Neural cell (in vitro differentiated cells): ENCODE data around the gene PTGES. TPM values are rescaled to one million over a fixed set of nuclear protein-coding genes. Genes with fewer than 3 reads are reported as not detected.

Experiments
- H2AFZ ChIP-seq: fragments of 200-600, 300-800 bp; sonication (generic), shearing (Covaris generic); 2 replicates; pipeline ENCODE4 v1.6.0; 2014; ENCODE audit warnings: low read depth, mild to moderate bottlenecking, antibody characterized with exemption, low read length, moderate library complexity
- H3F3A ChIP-seq: fragments of 200-600 bp; shearing (Covaris generic); 2 replicates; pipeline ENCODE4 v1.6.1; 2016; ENCODE audit warnings: mild to moderate bottlenecking, moderate library complexity, mixed read lengths, antibody characterized with exemption, low read length; ENCODE audit not compliant: insufficient read depth, poor library complexity, severe bottlenecking
- H3K27ac ChIP-seq: fragments of 200-600, 300-800 bp; sonication (generic), shearing (Covaris generic); 2 replicates; pipeline ENCODE4 v1.5.1; 2014; ENCODE audit warnings: mild to moderate bottlenecking, low read length, moderate library complexity
- H3K27me3 ChIP-seq: fragments of 300-800, 200-600 bp; sonication (generic), shearing (Covaris generic); 2 replicates; pipeline ENCODE4 v1.6.0; 2014; ENCODE audit warnings: mild to moderate bottlenecking, low read depth, low read length, moderate library complexity; ENCODE audit not compliant: insufficient read depth
- H3K36me3 ChIP-seq: fragments of 300-800, 200-600 bp; sonication (generic), shearing (Covaris generic); 2 replicates; pipeline ENCODE4 v1.5.1; 2014; ENCODE audit warnings: mild to moderate bottlenecking, antibody characterized with exemption, low read length, moderate library complexity; ENCODE audit not compliant: insufficient read depth
- H3K4me2 ChIP-seq: fragments of 300-800, 200-600 bp; sonication (generic), shearing (Covaris generic); 2 replicates; pipeline ENCODE4 v1.6.0; 2014; ENCODE audit warnings: mild to moderate bottlenecking, low read length
- H3K4me3 ChIP-seq: fragments of 300-800, 200-600 bp; sonication (generic), shearing (Covaris generic); 2 replicates; pipeline ENCODE4 v1.5.1; 2014; ENCODE audit warnings: mild to moderate bottlenecking, low read length, moderate library complexity
- H3K79me2 ChIP-seq: fragments of 200-600 bp; shearing (Covaris generic); replicated peaks from 2 replicates; pipeline ENCODE4 v1.6.0; 2014; ENCODE audit warnings: mild to moderate bottlenecking, low read length, moderate library complexity; ENCODE audit not compliant: insufficient read depth
- H3K9ac ChIP-seq: fragments of 300-800, 200-600 bp; sonication (generic), shearing (Covaris generic); 2 replicates; pipeline ENCODE4 v1.6.1; 2016; ENCODE audit warnings: mild to moderate bottlenecking, low read length, mixed read lengths
- H3K9me2 ChIP-seq: fragments of 200-600 bp; shearing (Covaris generic); 2 replicates; pipeline ENCODE4 v1.6.1; 2016; ENCODE audit warnings: mild to moderate bottlenecking, low read length, mixed read lengths; ENCODE audit not compliant: insufficient read depth
- H3K9me3 ChIP-seq: fragments of 200-600, 300-800 bp; sonication (generic), shearing (Covaris generic); 2 replicates; pipeline ENCODE4 v1.6.1; 2016; ENCODE audit warnings: mild to moderate bottlenecking, mixed run types, low read length, moderate library complexity, mixed read lengths
- H4K20me1 ChIP-seq: fragments of 200-600 bp; shearing (Covaris generic); 2 replicates; pipeline ENCODE4 v1.6.1; 2016; ENCODE audit warnings: mild to moderate bottlenecking, mixed run types; ENCODE audit not compliant: insufficient read depth
- CTCF ChIP-seq: fragments of 450-650 bp; IDR thresholded peaks from 2 replicates; pipeline ENCODE4 v1.5.1; 2014; ENCODE audit warnings: antibody characterized with exemption, mild to moderate bottlenecking, moderate library complexity; ENCODE audit not compliant: poor library complexity, severe bottlenecking
- EP300 ChIP-seq: fragments of 450-650 bp; conservative IDR thresholded peaks from 2 replicates; pipeline ENCODE4 v1.6.1; 2014; ENCODE audit warnings: antibody characterized with exemption, mild to moderate bottlenecking, moderate library complexity; ENCODE audit not compliant: poor library complexity, severe bottlenecking
- EZH2 ChIP-seq: fragments of 200-600, 300-800 bp; shearing (Covaris generic), sonication (generic); IDR thresholded peaks from 2 replicates; pipeline ENCODE4 v1.6.1; 2014; ENCODE audit warnings: antibody characterized with exemption, low read length, borderline replicate concordance, mild to moderate bottlenecking; ENCODE audit not compliant: insufficient read depth, poor library complexity, severe bottlenecking
- MXI1 ChIP-seq: fragments of 450-650 bp; conservative IDR thresholded peaks from 2 replicates; pipeline ENCODE4 v1.6.1; 2014; ENCODE audit warnings: antibody characterized with exemption, mild to moderate bottlenecking; ENCODE audit not compliant: poor library complexity, severe bottlenecking
- POLR2AphosphoS5 ChIP-seq: IDR thresholded peaks from 2 replicates; pipeline ENCODE4 v1.6.1; 2012
- RAD21 ChIP-seq: fragments of 450-650 bp; conservative IDR thresholded peaks from 2 replicates; pipeline ENCODE4 v1.6.1; 2014; ENCODE audit warnings: antibody characterized with exemption, mild to moderate bottlenecking, moderate library complexity
- SMC3 ChIP-seq: fragments of 450-650 bp; conservative IDR thresholded peaks from 2 replicates; pipeline ENCODE4 v1.6.1; 2014; ENCODE audit warnings: antibody characterized with exemption, mild to moderate bottlenecking, moderate library complexity; ENCODE audit not compliant: poor library complexity
- TAF1 ChIP-seq: IDR thresholded peaks from 2 replicates; pipeline ENCODE4 v1.6.1; 2012; ENCODE audit warnings: low read depth
- polyA plus RNA-seq: library from polyadenylated mRNA; depleted of rRNA; stranded (reverse); fragments of >200 nt; gene quantifications from 2 replicates; pipeline ENCODE4 v1.2.3, GENCODE V29; 2014
- TF ChIP-seq, protein P1 (sequence below): IDR thresholded peaks from 2 replicates; pipeline ENCODE4 v1.6.1; 2012; ENCODE audit warnings: borderline replicate concordance

PTGES gene
- polyA plus RNA-seq, 1 donor from 2014 or later, result 0.63 TPM

- Histone ChIP-seq H3K9me2 (no peaks in the 10 kb centered on the region), H3K4me3 (no peak overlapping the region), H4K20me1 (no peaks in the 10 kb centered on the region), H3K27me3 (peaks cover 4% of the 10 kb centered on the region), H3K9me3 (no peaks in the 10 kb centered on the region), H2AFZ (no peak overlapping the region), H3K36me3 (no peaks in the 10 kb centered on the region), H3K79me2 (no peaks in the 10 kb centered on the region), H3K9ac (no peak overlapping the region), H3F3A (no peaks in the 10 kb centered on the region), H3K27ac (no peak overlapping the region), H3K4me2 (no peak overlapping the region)
- TF ChIP-seq EZH2, result no peak
- no peak for TF ChIP-seq RAD21
- no peak for TF ChIP-seq EP300
- no peak for TF ChIP-seq CTCF
- TF ChIP-seq, protein P1, sequence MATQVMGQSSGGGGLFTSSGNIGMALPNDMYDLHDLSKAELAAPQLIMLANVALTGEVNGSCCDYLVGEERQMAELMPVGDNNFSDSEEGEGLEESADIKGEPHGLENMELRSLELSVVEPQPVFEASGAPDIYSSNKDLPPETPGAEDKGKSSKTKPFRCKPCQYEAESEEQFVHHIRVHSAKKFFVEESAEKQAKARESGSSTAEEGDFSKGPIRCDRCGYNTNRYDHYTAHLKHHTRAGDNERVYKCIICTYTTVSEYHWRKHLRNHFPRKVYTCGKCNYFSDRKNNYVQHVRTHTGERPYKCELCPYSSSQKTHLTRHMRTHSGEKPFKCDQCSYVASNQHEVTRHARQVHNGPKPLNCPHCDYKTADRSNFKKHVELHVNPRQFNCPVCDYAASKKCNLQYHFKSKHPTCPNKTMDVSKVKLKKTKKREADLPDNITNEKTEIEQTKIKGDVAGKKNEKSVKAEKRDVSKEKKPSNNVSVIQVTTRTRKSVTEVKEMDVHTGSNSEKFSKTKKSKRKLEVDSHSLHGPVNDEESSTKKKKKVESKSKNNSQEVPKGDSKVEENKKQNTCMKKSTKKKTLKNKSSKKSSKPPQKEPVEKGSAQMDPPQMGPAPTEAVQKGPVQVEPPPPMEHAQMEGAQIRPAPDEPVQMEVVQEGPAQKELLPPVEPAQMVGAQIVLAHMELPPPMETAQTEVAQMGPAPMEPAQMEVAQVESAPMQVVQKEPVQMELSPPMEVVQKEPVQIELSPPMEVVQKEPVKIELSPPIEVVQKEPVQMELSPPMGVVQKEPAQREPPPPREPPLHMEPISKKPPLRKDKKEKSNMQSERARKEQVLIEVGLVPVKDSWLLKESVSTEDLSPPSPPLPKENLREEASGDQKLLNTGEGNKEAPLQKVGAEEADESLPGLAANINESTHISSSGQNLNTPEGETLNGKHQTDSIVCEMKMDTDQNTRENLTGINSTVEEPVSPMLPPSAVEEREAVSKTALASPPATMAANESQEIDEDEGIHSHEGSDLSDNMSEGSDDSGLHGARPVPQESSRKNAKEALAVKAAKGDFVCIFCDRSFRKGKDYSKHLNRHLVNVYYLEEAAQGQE, result no peak
- TF ChIP-seq POLR2AphosphoS5, result no peak
- TF ChIP-seq SMC3, result no peak
- no peak for TF ChIP-seq MXI1
- no peak for TF ChIP-seq TAF1
These were observed 17.3 kb downstream of the PTGES start for GRCh38 chr9:129735546-129735945.

GRCh38 chr9:129733632-129733953 is 19.2 kb downstream of the PTGES start:
- no peaks in the 10 kb centered on the region for H3F3A ChIP-seq
- H4K20me1 ChIP-seq, result no peaks in the 10 kb centered on the region
- no peaks in the 10 kb centered on the region for H3K79me2 ChIP-seq
- H3K36me3 ChIP-seq, result no peaks in the 10 kb centered on the region
- H3K9me2 ChIP-seq, result no peaks in the 10 kb centered on the region
- H3K9me3 ChIP-seq, result no peaks in the 10 kb centered on the region
- no peak overlapping the region for H3K27ac ChIP-seq
- H2AFZ ChIP-seq, result no peak overlapping the region
- no peak for TF ChIP-seq POLR2AphosphoS5
- no peak for TF ChIP-seq EP300
- no peak for TF ChIP-seq TAF1
- no peak for TF ChIP-seq RAD21
- TF ChIP-seq, protein P1, result no peak
- TF ChIP-seq MXI1, result no peak
- TF ChIP-seq SMC3, result no peak
- TF ChIP-seq EZH2, result no peak
- TF ChIP-seq CTCF, result no peak
- H3K4me3 ChIP-seq, result no peak overlapping the region
- peaks cover 4% of the 10 kb centered on the region for H3K27me3 ChIP-seq
- no peak overlapping the region for H3K4me2 ChIP-seq
- no peak overlapping the region for H3K9ac ChIP-seq
